Activated CD4-positive, alpha-beta T cell treated with anti-CD3 and anti-CD28 coated beads, Interleukin-2, amount 50 U/mL, for 16 hours (primary cell): ENCODE data around the gene TUBB2B.
"Not testable (repeated sequence)": the region's sequence is repeated elsewhere in the genome, so short reads cannot be mapped to it uniquely, and the experiment has no call there.

Source experiments
- DNase-seq: peaks from one replicate; pipeline ENCODE4 v3.0.0-alpha.2; 2020

TUBB2B gene

GRCh38 chr6:3253597-3253961, 26.1 kb upstream of the TUBB2B start:
- no peak for DNase-seq

GRCh38 chr6:3252861-3253596, 25.6 kb upstream of the TUBB2B start:
- DNase-seq: no peak

DNA sequence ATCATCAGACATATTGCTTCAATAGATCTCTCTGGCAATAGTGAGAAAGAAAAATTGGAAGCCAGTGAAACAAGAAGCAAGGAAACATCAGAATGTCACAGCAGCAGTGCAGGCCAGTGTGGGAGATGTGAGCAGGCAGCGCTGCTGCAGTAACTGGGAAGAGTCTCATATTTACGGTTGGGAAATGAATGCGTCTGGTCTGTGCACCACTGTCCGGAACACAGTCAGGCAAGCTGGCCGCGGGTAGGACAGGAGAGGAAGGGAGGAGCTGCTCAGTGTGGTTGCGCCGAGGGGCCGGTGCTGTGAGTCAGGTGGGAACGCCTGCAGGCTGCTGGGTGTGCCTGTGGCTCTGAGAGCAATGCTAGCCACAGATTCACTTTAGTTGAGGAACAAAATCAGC, 24.9 kb upstream of the TUBB2B start:
- no peak for DNase-seq

GRCh38 chr6:3251462-3252314, 24.2 kb upstream of the TUBB2B start:
- peak; percentile 83 for DNase-seq

DNA sequence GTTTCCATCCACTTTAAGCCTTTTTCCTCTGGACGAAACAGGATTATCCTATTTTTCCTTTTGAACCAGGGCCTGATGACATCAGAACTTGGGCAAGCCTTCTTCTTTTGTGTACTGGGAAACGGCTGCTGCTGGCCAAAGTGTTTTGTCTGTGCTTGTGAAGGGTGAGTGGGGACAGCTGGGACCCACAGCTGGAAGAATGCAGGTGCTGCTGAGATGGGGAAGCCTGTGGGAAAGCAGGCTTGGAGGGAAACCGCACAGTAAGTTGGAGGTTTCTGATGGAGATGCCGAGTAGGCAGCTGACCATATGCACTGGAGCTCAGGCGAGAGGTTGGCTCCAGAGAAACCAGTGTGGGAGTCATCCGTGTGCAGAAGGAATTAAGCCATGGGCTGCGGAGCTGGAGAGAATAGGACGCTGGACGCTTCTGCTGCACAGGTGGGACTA, 22.8 kb upstream of the TUBB2B start:
- DNase-seq: no peak

DNA sequence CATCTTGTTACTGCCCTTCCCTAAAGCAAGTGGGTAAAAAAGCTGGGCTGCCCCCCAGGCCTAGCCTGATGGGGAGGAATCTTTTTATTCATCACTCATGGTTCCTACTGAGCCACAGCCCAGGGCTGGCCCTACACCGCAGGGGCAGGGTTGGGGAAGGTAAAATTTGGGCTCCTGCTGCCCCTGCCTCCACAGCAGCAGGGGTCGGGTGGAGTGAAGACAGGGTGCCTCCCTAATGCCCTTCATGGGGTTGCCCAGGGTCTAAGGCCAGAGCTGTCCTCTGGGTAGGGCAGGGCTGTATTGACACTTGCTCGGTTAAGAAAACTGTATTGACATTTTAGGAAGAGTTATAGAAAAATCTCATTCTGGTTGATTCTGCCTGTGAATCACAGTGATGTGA, 22.4 kb upstream of the TUBB2B start:
- DNase-seq: no peak

DNA sequence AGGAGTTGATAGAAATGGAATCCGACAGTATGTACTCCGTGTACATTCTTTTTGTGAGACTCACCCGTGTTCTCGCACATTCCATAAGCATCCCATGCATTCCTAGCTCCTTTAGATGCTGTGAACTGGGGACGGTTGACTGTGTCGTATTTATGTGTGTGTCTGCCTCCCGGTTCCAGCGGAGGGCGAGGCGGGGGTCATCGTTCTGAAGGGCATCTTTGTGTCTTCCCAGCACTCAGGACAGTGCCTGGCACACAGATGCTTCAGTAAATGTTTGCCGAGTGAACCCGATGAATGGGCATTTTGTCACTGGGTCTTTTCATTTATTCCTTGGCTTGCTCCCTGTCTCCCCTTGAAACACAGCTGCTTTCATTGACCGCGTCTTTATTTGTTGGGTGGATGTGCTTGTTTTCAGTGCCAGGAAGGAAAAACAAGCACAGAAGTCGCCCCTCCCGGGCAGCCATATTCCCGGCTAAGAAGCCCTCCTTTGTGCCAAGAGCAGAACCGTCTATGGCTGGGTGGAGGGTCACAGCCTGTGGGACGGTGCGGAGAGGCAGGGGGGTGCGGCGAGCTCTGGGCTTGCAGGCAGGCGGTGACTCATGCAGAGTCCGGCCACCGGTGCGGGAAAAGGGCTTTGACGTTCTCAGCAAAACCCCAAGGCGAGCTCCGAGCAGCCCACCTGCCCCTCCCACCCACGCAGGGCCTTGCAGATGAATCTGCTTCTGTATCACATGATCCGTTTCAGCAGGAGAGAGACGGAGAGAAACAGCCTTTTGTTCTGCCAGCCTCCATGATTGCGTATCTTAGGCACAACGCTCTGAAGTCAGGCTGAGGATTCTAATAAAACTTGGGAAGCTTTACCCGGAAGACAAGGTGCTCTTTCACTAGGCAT, 20.0 kb upstream of the TUBB2B start:
- no peak for DNase-seq

DNA sequence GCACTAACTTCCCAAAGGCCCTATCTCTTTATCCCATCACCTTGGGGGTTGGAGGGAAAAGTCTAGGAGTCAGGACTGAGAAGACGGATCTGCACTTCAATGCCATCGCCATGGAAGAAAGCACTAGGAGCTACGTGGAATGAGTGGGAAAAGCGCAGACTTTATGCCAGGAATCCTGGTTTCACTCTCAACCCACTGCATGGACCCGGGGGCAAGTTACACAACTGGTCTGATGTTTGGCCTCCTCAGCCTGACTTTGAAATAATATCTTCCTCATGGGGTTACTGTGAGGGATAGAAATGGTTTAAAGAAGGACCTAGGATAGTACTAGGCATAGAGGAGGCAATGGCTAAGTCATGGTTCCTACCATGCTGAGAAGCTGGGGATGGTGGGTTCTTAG, 17.8 kb upstream of the TUBB2B start:
- no peak for DNase-seq

DNA sequence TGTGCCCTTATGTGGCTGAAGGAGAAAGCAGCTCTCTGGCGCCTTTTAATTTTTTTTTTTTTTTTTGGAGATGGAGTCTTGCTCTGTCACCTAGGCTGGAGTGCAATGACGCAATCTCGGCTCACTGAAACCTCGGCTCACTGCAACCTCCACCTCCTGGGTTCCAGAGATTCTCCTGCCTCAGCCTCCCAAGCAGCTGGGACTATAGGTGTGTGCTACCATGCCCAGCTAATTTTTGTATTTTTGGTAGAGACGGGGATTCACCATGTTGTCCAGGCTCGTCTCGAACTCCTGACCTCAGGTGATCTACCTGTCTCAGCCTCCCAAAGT, 17.3 kb upstream of the TUBB2B start:
- DNase-seq: not testable (repeated sequence)

DNA sequence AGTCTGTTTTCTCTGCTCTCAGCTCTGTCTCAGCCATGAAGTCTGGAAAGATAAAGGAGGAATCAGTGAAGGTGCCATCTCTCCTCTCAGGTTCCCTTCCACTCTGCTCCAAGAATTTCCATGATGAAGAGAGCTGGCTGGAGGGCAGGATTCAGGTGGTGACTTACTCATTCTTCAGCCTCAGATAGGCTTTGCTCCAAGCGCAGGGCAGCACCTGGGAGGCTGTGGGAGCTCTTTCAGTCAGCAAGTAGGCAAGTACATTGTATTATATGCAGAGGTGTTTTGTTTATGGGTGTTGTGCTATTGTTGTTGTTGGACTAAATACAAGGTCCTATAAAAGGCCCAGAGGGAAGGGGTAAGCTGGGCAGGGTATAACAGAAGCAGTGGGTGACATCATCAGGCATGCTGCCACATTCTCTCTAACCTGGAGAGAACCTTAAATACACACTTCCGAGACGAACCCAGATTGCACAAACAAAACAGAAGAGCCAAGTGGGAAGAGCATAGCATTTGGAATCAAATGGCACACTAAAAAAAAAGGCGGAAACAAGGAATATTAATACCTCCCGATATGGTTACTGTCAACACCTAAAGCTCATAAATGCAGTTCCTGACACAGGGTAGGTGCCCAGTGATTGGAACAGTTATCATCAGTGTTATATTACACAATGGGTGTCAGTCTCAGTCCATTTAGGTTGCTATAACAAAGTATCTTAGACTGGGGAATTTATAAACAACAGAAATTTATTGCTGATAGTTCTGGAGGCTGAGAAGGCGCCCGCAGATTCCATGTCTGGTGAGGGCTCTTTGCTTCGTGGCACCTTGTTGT, 16.8 kb upstream of the TUBB2B start:
- no peak for DNase-seq

- DNase-seq: no peak
These were observed 15.3 kb upstream of the TUBB2B start for GRCh38 chr6:3242768-3243167.

GRCh38 chr6:3241745-3242144, 14.3 kb upstream of the TUBB2B start:
- not testable (repeated sequence) for DNase-seq

- DNase-seq: no peak
These were observed 13.1 kb upstream of the TUBB2B start for GRCh38 chr6:3240595-3240994.

DNA sequence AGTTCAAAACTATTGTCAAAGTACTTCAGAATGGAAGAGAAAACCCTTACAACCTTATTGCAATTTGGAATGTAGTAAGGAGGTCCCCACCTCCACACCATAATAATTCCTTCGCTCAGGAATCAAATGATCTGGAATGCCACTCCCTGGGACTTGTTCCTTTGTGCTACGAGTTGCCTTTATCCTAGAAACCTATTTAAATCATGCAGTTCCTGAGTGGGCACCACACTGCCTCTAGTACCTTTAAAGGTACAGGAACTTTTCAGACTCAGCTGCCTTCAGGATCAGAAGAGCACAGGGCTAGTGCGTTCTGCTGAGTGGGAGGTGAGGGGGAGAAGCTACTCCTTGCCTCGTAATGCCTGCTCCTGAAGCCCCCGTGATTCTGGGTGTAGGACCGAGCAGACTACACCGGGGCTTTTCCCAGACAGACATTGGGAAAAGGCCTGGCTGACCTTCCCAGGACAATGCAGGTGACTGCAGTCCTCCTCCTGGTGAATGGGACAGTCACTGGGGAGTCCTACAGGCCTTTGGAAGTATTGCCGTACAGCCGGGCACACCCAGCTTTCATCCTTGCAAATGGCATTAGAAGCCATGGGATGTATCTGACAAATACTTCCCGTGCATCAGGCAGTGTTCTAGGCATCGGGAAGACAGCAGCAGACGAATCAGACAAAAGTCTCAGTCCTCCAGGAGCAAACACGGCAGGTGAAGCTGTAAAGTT, 11.8 kb upstream of the TUBB2B start:
- no peak for DNase-seq

DNA sequence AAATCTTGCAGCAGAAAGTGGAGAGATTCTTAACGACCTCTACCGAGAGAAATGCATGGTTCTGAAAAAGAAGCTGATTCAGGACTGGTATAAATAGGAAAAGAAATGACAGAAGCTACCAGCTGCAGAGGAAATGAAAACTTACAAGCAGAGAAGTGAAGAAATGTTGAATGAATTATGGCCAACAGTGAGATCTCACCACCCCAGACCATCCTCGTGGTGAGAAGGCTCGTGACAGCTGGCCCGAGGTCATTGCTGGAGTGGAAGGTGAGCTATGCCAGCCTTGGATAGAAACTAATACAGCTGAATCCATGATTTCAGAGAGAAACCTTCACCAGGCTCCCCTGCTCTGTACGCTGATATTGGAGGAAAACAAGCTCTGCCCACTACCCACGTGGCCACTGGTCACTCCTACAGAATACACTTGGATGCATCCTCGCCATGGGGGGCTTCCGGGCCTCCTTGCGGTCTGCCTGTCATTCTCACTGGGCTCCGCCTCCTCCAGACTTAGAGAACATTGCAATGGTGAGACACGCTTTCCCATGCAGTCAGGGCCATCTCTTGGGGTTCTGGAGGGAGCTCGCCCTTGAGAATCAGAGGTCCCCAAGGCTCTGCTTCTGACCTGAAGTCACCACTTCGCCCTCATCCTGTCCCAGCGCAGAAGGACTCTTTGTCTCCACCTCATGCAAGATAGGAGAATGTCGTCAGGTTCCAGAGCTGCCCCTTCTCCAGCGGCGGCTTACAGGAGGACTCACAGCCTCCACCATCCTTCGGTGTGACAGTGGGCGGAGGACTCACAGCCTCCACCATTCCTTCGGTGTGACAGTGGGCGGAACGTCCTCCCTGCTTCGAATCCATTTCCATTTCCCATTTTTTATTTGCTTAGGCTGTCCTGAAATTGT, 10.6 kb upstream of the TUBB2B start:
- DNase-seq: no peak

GRCh38 chr6:3236005-3236404, 8.6 kb upstream of the TUBB2B start:
- DNase-seq: no peak

GRCh38 chr6:3235486-3235885, 8.0 kb upstream of the TUBB2B start:
- no peak for DNase-seq

DNA sequence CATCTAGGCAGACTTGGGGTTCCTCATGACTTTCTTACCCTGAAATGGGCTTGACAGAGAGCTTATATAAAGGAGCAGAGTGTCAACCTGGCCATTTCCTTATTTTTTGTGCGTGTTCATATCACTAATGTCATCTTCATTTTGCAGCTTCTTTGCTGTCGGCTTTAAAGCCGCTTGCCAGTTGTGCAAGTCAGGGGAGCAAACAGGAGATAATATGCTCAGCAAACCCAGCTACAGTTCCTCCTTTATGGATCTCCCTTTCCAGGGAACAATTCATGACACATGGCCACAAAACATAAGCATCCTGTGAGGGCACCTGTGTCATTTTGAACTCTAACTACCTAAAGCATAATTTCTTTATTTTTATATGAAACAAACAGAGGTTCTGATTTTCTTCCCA, 6.5 kb upstream of the TUBB2B start:
- DNase-seq: no peak

DNA sequence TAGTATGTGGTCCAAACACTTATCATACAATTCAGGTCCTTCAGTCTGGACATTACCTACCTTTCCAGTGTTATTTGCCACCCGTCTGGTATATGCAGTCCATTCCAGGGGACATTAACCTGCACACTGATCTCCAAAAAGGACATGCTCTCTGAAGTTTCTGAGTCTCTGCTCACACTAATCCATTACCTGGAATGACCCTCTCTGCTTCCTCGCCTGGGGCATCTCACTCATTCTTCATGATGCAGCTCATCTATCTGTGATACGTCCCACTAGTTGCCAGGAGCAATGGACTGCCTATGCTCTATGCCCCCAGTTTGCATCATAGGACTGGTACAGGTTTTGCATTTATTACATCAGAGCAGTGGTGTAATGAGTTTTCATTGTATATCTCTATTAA, 5.9 kb upstream of the TUBB2B start:
- DNase-seq: no peak

GRCh38 chr6:3232017-3232945, 4.8 kb upstream of the TUBB2B start:
- no peak for DNase-seq
